G401.6 (cell line): Measurements from ENCODE around the gene MEN1.

Source experiments
- FAIRE-seq: peaks from 2 replicates; lab custom pipeline; 2012; peaks lifted over from hg19 to GRCh38; lab: Jason Lieb, UNC

Gene MEN1

GRCh38 chr11:64801561-64802369 is 8.6 kb downstream of the MEN1 start:
- FAIRE-seq: no peak

- no peak for FAIRE-seq
These were observed 9.2 kb downstream of the MEN1 start for GRCh38 chr11:64801158-64801464.

GRCh38 chr11:64800303-64801157 is 9.8 kb downstream of the MEN1 start:
- no peak for FAIRE-seq

GRCh38 chr11:64799623-64800302 is 10.6 kb downstream of the MEN1 start:
- no peak for FAIRE-seq

- no peak for FAIRE-seq
These were observed 11.1 kb downstream of the MEN1 start for GRCh38 chr11:64799256-64799622.

DNA sequence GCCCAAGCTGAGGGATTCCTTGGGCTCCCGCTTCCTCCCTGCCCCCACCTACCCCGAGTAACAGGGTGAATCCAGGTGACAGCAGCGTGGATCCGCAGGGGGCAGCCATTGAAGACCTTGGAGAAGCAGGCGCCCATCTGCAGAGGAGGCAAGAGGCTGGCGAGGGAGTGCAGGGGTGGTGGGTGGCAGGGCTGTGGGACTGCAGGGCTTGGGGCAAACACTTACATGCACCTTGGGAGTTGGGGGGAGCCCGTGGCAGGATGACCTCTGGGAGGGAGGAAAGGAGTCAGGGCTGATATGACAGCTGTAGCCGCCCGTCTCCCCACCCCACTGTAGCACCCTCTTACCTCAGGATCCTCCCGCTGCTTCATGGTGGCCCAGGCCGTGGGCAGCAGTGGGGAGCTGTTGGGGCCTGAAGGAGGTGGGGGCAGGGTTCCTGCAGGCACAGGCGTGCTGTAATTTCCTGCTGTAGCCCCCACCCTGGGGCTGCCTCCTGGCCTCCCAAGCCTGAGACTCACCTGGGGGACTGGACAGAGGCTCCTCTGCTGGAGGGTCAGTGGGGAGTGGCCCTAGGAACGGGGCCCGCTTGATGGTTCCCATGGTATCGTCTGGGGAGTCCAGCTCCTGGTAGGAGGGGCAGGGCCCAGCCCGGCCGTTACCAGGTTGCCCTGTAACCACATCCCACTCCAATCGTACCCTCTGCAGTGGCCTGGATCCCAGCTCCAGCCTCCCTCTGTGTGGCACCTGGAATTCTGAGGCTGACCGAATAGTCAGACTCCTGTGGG is 13.4 kb downstream of the MEN1 start:
- no peak for FAIRE-seq

GRCh38 chr11:64796047-64796756 is 14.1 kb downstream of the MEN1 start:
- FAIRE-seq: no peak

DNA sequence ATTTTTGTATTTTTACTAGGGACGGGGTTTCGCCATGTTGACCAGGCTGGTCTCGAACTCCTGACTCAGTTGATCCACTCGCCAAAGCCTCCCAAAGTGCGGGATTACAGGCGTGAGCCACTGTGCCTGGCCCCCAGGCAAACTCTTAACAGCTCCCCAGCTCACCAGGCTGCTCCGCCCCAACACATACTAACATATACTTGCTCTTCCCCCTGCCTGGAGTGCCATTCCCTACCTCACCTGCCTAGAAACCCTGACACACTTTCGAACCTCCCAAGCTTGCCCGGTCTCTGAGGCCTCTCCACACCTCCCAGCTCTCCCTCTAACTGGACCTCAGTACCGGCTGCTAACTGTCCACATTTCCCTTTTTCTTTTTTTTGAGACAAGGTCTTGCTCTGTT is 15.8 kb downstream of the MEN1 start:
- no peak for FAIRE-seq

GRCh38 chr11:64793271-64794160 is 16.8 kb downstream of the MEN1 start:
- no peak for FAIRE-seq

- no peak for FAIRE-seq
These were observed 17.9 kb downstream of the MEN1 start for GRCh38 chr11:64792482-64792881.

GRCh38 chr11:64791781-64792291 is 18.5 kb downstream of the MEN1 start:
- FAIRE-seq: no peak

GRCh38 chr11:64790205-64791095 is 19.9 kb downstream of the MEN1 start:
- no peak for FAIRE-seq

GRCh38 chr11:64789331-64790204 is 20.8 kb downstream of the MEN1 start:
- no peak for FAIRE-seq

DNA sequence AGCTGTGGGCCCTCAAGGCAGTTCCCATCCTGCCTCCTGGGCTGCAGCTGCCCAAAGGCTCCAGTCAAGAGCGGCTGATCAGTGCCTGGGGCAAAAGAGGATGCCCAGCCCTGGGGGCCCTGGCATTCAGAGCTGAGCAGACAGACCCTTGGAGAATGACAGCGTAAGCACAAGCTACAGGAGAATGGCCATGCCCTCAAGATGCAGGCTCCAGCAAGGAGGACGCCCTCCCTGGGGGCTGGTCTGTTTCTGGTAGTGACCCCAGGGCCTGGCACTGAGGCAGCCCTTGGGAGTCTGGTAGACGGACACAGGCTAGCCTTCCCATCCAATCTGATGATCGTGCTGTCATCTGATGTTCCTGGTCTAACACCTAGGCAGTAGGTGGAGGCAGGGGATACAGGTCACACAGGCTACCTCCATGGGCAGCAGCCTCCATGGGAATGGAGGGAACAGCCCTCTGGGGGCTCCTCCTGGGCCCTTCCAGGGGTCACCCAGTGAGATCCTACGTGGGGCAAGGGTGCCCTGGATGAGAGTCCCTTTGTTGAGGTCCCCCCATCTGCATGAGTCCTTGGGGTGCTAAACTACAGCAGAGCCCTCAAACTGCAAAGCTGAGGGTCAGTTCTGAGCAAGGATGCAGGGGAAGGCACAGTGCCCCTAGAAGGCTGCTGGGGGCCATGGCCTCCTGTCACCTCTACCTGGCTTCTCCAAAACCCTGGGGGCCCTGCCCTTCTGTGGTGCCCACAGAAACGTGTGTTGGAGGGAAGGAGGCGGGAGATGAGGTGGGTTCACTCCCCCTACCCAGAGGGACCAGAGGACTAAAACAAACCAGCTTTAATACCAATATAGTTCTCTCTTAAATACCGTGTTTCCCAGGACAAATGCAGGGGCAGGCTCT is 21.8 kb downstream of the MEN1 start:
- no peak for FAIRE-seq

GRCh38 chr11:64787526-64788320 is 22.6 kb downstream of the MEN1 start:
- FAIRE-seq: peak; percentile 8

- no peak for FAIRE-seq
These were observed 24.0 kb downstream of the MEN1 start for GRCh38 chr11:64786308-64786707.
